KMS-11 (cell line): ENCODE measurements around the gene FRYL.

Source experiments
- H2AFZ ChIP-seq: fragments of 200-600 bp; sonication (generic); 2 replicates; pipeline ENCODE4 v1.6.1; 2016; ENCODE audit warnings: antibody characterized with exemption, mixed run types, low read depth
- H3K27ac ChIP-seq: fragments of 200-600 bp; sonication (generic); 2 replicates; pipeline ENCODE4 v1.6.1; 2016; ENCODE audit warnings: mild to moderate bottlenecking, mixed run types
- H3K27me3 ChIP-seq: fragments of 200-600 bp; sonication (generic); 2 replicates; pipeline ENCODE4 v1.6.1; 2017; ENCODE audit warnings: mild to moderate bottlenecking, low read depth, mixed run types, moderate library complexity; ENCODE audit not compliant: insufficient read depth
- H3K36me3 ChIP-seq: fragments of 200-600 bp; sonication (generic); 2 replicates; pipeline ENCODE4 v1.6.1; 2017; ENCODE audit warnings: mild to moderate bottlenecking, mixed run types; ENCODE audit not compliant: insufficient read depth
- H3K4me1 ChIP-seq: fragments of 200-600 bp; sonication (generic); 2 replicates; pipeline ENCODE4 v1.6.1; 2016; ENCODE audit warnings: mild to moderate bottlenecking, low read depth, mixed run types; ENCODE audit not compliant: poor library complexity, severe bottlenecking
- H3K4me2 ChIP-seq: fragments of 200-600 bp; sonication (generic); 2 replicates; pipeline ENCODE4 v1.7.0; 2016; ENCODE audit warnings: mild to moderate bottlenecking, mixed run types
- H3K4me3 ChIP-seq: fragments of 200-600 bp; sonication (generic); IDR thresholded peaks from 2 replicates; pipeline ENCODE4 v1.6.1; 2017; ENCODE audit warnings: low read depth, low read length, mixed read lengths; ENCODE audit not compliant: insufficient read depth
- H3K79me2 ChIP-seq: fragments of 200-600 bp; sonication (generic); 2 replicates; pipeline ENCODE4 v1.6.1; 2016; ENCODE audit warnings: low read depth, mixed run types; ENCODE audit not compliant: insufficient read depth
- H3K9ac ChIP-seq: fragments of 200-600 bp; sonication (generic); 2 replicates; pipeline ENCODE4 v1.6.1; 2016; ENCODE audit warnings: mild to moderate bottlenecking, mixed run types
- H4K20me1 ChIP-seq: fragments of 200-600 bp; sonication (generic); 2 replicates; pipeline ENCODE4 v1.6.1; 2016; ENCODE audit warnings: mild to moderate bottlenecking, mixed run types; ENCODE audit not compliant: insufficient read depth
- TF ChIP-seq, protein P1 (sequence below): fragments of 200-600 bp; sonication (generic); conservative IDR thresholded peaks from 2 replicates; pipeline ENCODE4 v1.6.1; 2017; ENCODE audit warnings: low read depth, mild to moderate bottlenecking, antibody characterized with exemption, low read length, moderate library complexity, mixed read lengths

FRYL gene

DNA sequence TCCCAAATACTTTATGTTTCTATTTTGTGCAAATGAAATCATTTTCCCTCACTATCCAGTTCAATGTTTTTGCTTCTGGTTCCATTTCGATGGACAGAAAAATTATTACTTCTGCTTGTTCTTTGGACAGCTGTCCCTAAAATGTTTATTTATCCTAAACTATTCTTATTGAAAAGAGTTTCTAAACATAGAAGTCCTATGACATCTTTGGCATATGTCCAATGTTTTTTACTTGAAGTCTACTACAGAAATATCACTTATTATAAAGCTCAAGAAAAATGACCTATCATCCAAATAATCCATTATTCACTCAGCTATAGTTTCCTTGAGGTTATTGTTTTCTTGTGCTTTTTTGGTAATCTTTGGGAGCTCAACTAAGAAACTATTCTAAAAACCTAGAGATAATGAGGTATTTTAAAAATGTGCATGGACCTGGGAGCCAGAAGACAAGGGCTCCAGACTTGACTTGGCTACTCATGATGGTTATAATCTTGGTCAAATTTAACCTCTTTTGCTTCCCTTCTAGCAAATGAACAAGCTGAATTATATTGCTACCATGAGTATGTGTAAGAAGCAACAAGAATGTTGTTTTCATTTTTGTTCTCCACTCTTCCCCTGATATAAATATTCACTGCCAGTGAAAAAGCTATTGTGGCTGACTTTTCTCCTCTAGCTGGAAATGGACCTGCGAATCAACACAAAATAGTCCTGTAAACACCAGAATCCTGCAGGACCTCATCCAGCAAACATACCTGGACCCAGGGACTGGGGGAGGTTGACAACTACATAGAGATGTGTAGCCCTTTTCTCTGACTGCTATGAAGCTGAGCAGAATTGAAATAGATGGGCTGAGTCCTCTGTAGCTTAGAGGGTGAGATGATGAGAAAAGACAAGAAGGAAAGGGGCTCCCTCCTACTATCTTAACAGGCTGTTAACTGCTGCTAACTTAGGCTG, 137.4 kb downstream of the FRYL start:
- no peak overlapping the region for H3K4me3 ChIP-seq
- no peaks in the 10 kb centered on the region for H3K36me3 ChIP-seq
- H3K9ac ChIP-seq: no peak overlapping the region
- H3K27ac ChIP-seq: no peak overlapping the region
- H3K4me1 ChIP-seq: peaks cover 4% of the 10 kb centered on the region
- H3K27me3 ChIP-seq: no peaks in the 10 kb centered on the region
- H3K79me2 ChIP-seq: peaks cover 12% of the 10 kb centered on the region; the same call in 1 of the 2 replicates
- TF ChIP-seq, protein P1, sequence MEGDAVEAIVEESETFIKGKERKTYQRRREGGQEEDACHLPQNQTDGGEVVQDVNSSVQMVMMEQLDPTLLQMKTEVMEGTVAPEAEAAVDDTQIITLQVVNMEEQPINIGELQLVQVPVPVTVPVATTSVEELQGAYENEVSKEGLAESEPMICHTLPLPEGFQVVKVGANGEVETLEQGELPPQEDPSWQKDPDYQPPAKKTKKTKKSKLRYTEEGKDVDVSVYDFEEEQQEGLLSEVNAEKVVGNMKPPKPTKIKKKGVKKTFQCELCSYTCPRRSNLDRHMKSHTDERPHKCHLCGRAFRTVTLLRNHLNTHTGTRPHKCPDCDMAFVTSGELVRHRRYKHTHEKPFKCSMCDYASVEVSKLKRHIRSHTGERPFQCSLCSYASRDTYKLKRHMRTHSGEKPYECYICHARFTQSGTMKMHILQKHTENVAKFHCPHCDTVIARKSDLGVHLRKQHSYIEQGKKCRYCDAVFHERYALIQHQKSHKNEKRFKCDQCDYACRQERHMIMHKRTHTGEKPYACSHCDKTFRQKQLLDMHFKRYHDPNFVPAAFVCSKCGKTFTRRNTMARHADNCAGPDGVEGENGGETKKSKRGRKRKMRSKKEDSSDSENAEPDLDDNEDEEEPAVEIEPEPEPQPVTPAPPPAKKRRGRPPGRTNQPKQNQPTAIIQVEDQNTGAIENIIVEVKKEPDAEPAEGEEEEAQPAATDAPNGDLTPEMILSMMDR: no peak
- H3K4me2 ChIP-seq: no peak overlapping the region
- H2AFZ ChIP-seq: no peak overlapping the region
- no peaks in the 10 kb centered on the region for H4K20me1 ChIP-seq

DNA sequence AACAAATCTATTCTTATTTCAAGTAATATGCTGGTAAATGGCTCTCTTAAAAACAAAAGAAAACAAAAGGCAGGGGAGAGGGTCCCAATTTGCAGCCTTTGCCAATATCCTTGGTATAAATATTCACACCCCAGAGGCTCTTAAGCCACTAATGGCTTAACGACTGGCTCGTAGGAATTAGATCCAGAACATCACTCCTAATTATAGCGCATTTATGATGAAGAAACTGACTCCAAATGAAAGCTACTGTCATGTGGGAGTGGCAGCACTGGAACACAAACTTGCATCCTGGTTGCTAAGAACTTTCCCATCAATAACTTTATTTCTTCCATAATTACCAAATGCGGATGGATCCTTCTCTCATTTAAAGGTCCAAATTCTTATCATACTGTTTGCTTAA, 138.7 kb downstream of the FRYL start:
- H4K20me1 ChIP-seq: no peaks in the 10 kb centered on the region
- H3K4me2 ChIP-seq: no peak overlapping the region
- H3K36me3 ChIP-seq: no peaks in the 10 kb centered on the region
- H3K4me1 ChIP-seq: peaks cover 12% of the 10 kb centered on the region
- peaks cover 20% of the 10 kb centered on the region; the same call in 1 of the 2 replicates for H3K79me2 ChIP-seq
- no peak overlapping the region for H3K4me3 ChIP-seq
- H3K27ac ChIP-seq: no peak overlapping the region
- no peak overlapping the region for H2AFZ ChIP-seq
- H3K27me3 ChIP-seq: no peaks in the 10 kb centered on the region
- H3K9ac ChIP-seq: no peak overlapping the region
- TF ChIP-seq, protein P1: no peak

DNA sequence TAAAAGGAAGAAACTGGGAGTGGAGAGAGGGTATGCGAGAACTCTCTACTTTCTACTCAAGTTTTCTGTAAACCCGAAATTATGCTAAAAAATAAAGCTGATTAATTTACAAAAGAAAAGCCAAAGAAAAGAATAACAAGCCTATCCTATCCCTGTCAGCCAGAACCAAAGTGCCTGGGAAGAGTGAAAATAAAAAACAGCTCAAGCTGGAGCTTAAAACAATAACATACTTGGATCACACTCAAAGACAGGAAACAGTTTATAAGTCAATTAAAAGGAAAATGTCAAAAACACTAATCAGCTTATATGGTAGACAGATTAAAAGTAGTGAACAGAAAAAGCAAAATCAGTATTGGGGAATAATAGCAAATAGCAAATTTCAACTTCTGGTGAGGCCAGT, 139.4 kb downstream of the FRYL start:
- H3K36me3 ChIP-seq: no peaks in the 10 kb centered on the region
- no peak overlapping the region for H3K4me3 ChIP-seq
- H3K4me1 ChIP-seq: peaks cover 15% of the 10 kb centered on the region
- H3K9ac ChIP-seq: no peak overlapping the region
- H3K27ac ChIP-seq: no peak overlapping the region
- TF ChIP-seq, protein P1: no peak
- H3K79me2 ChIP-seq: peaks cover 24% of the 10 kb centered on the region; the same call in 1 of the 2 replicates
- no peak overlapping the region for H3K4me2 ChIP-seq
- H3K27me3 ChIP-seq: no peaks in the 10 kb centered on the region
- H2AFZ ChIP-seq: no peak overlapping the region
- no peaks in the 10 kb centered on the region for H4K20me1 ChIP-seq

DNA sequence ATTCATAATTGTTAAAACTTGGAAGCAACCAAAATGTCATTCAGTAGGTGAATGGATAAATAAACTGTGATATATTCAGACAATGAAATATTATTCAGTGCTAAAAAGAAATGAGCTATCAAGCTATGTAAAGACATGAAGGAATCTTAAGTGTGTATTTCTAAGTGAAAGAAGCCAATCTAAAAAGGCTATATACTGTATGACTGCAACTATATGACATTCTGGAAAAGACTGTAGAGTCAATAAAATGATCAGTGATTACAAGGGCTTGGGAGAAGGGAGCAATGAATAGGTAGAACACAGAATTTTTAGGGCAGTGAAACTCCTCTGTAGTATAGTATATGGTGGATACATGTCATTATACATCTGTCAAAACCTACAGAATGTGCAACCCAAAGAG, 139.9 kb downstream of the FRYL start:
- no peaks in the 10 kb centered on the region for H3K36me3 ChIP-seq

More for the DNA sequence above, 139.9 kb downstream of the FRYL start:
- H3K79me2 ChIP-seq: peaks cover 24% of the 10 kb centered on the region; the same call in 1 of the 2 replicates
- H3K9ac ChIP-seq: no peak overlapping the region
- H3K4me2 ChIP-seq: no peak overlapping the region
- H3K4me1 ChIP-seq: peaks cover 15% of the 10 kb centered on the region
- no peaks in the 10 kb centered on the region for H3K27me3 ChIP-seq
- TF ChIP-seq, protein P1: no peak
- no peak overlapping the region for H3K4me3 ChIP-seq
- H3K27ac ChIP-seq: no peak overlapping the region
- H2AFZ ChIP-seq: no peak overlapping the region
- no peaks in the 10 kb centered on the region for H4K20me1 ChIP-seq
